K562 (cell line): ENCODE measurements around the gene NAGLU. TPM values are rescaled to one million over a fixed set of nuclear protein-coding genes. Genes with fewer than 3 reads are reported as not detected.
A peak's percentile ranks its signal among the peaks of the same experiment; 100 is the strongest.

Experiments used
- CHCHD3 ChIP-seq: fragments of 250-450 bp; sonication (Bioruptor Pico); IDR thresholded peaks from 2 replicates; pipeline ENCODE4 v2.1.2; 2022; ENCODE audit warnings: mild to moderate bottlenecking
- FOXJ2 ChIP-seq: fragments of 200-800 bp; sonication (Bioruptor generic); IDR thresholded peaks from 2 replicates; pipeline ENCODE4 v1.6.1; 2016; ENCODE audit warnings: missing genetic modification characterization, missing compliant biosample characterization
- GABPA ChIP-seq: fragments of 200-800 bp; sonication (Bioruptor generic); conservative IDR thresholded peaks from 2 replicates; pipeline ENCODE4 v1.6.1; 2016; ENCODE audit warnings: low read depth, missing genetic modification characterization, missing compliant biosample characterization
- L3MBTL2 ChIP-seq: fragments of 450-650 bp; IDR thresholded peaks from 2 replicates; pipeline ENCODE4 v1.6.1; 2016; ENCODE audit warnings: mild to moderate bottlenecking, moderate library complexity
- MAFK ChIP-seq: IDR thresholded peaks from 2 replicates; pipeline ENCODE4 v1.6.1; 2011; ENCODE audit warnings: low read length, improper control_type of control experiment
- NKRF ChIP-seq: fragments of 450-650 bp; IDR thresholded peaks from 2 replicates; pipeline ENCODE4 v1.6.1; 2016; ENCODE audit warnings: borderline replicate concordance
- TAF9B ChIP-seq: fragments of 450-650 bp; IDR thresholded peaks from 2 replicates; pipeline ENCODE4 v1.6.1; 2018; ENCODE audit warnings: mild to moderate bottlenecking; ENCODE audit not compliant: partially characterized antibody
- TOE1 ChIP-seq, 2 experiments: fragments of 450-650 bp in 1 of 2; sonication (generic) in 1 of 2; formaldehyde crosslinking in 1 of 2; IDR thresholded peaks; 2 replicates each; pipeline versions ENCODE4 v1.7.1 to v1.8.0; 2016 to 2022; ENCODE audit warnings: borderline replicate concordance in 2 of 2, mild to moderate bottlenecking in 2 of 2, antibody characterized with exemption in 1 of 2, inconsistent platforms in 1 of 2, low read depth in 1 of 2, missing genetic modification reagents in 1 of 2, moderate library complexity in 1 of 2
- ZBTB11 ChIP-seq, 3 experiments: fragments of 200-800 bp in 1 of 3; fragments of 250-450 bp in 1 of 3; fragments of 450-650 bp in 1 of 3; sonication (Bioruptor Pico) in 1 of 3; sonication (Bioruptor generic) in 1 of 3; formaldehyde crosslinking in 1 of 3; IDR thresholded peaks; 2 replicates each; pipeline versions ENCODE4 v1.6.1 to v1.8.0; 2016 to 2022; ENCODE audit warnings: mild to moderate bottlenecking in 2 of 3, missing genetic modification characterization in 2 of 3, missing compliant biosample characterization in 1 of 3, moderate library complexity in 1 of 3
- ZNF253 ChIP-seq: fragments of 250-450 bp; sonication (Bioruptor Pico); conservative IDR thresholded peaks from 2 replicates; pipeline ENCODE4 v1.6.1; 2021; ENCODE audit warnings: mild to moderate bottlenecking
- ZNF324 ChIP-seq: fragments of 250-450 bp; sonication (Bioruptor Pico); IDR thresholded peaks from 2 replicates; pipeline ENCODE4 v1.4.0; 2020; ENCODE audit warnings: mild to moderate bottlenecking
- polyA plus RNA-seq, 8 experiments: library from polyadenylated mRNA; depleted of rRNA in 4 of 8; stranded (reverse) in 5 of 8; unstranded in 3 of 8; fragments of >200 nt; fragmentation: Nextera tagmentation in 2 of 8; fragmentation: Illumina TruSeq in 1 of 8; extraction: Ambion mirVana in 2 of 8; extraction: Trizol in 1 of 8; gene quantifications; 2 replicates each; pipeline versions ENCODE4 v1.2.1 to v1.2.3, GENCODE V29; 2011 to 2014; ENCODE audit warnings: inconsistent platforms in 1 of 8, missing spikeins in 1 of 8
- total RNA-seq, 7 experiments: library from RNA; depleted of rRNA in 6 of 7; stranded (reverse); fragments of >200 nt in 6 of 7; fragmentation: Illumina TruSeq in 2 of 7; extraction: Trizol in 2 of 7; gene quantifications; 2 replicates each; pipeline versions ENCODE4 v1.2.1 to v1.2.3, GENCODE V29; 2011 to 2021; ENCODE audit warnings: low replicate concordance in 1 of 7
- TF ChIP-seq, protein P1 (sequence below): IDR thresholded peaks from 2 replicates; pipeline ENCODE4 v1.6.1; 2014; ENCODE audit warnings: antibody characterized with exemption
- TF ChIP-seq, protein P2 (sequence below): sonication (generic); formaldehyde crosslinking; IDR thresholded peaks from 2 replicates; pipeline ENCODE4 v1.8.1; 2022; ENCODE audit warnings: missing genetic modification reagents
- TF ChIP-seq, protein P3 (sequence below): IDR thresholded peaks from 2 replicates; pipeline ENCODE4 v1.6.1; 2012; ENCODE audit warnings: low read depth, low read length, improper control_type of control experiment, borderline replicate concordance
- TF ChIP-seq, protein P4 (sequence below): fragments of 250-450 bp; sonication (Bioruptor Pico); IDR thresholded peaks from 2 replicates; pipeline ENCODE4 v1.4.0; 2020

NAGLU gene
- total and polyA plus RNA-seq, 9 of the 15 experiments (the other 6 are each of a cell fraction or from before 2014, with no cell fraction given), result 0.04 to 21.5 (median 8.5) TPM

GRCh38 chr17:42561897-42562387 is 25.9 kb downstream of the NAGLU start, which contains the start of gene COASY (continued):
- TF ChIP-seq NKRF, result peak; percentile 85; the same call in 1 of the 2 replicates
- TF ChIP-seq, protein P1, sequence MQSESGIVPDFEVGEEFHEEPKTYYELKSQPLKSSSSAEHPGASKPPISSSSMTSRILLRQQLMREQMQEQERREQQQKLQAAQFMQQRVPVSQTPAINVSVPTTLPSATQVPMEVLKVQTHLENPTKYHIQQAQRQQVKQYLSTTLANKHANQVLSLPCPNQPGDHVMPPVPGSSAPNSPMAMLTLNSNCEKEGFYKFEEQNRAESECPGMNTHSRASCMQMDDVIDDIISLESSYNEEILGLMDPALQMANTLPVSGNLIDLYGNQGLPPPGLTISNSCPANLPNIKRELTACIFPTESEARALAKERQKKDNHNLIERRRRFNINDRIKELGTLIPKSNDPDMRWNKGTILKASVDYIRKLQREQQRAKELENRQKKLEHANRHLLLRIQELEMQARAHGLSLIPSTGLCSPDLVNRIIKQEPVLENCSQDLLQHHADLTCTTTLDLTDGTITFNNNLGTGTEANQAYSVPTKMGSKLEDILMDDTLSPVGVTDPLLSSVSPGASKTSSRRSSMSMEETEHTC, result no peak
- no peak for TF ChIP-seq FOXJ2
- TF ChIP-seq, protein P2, sequence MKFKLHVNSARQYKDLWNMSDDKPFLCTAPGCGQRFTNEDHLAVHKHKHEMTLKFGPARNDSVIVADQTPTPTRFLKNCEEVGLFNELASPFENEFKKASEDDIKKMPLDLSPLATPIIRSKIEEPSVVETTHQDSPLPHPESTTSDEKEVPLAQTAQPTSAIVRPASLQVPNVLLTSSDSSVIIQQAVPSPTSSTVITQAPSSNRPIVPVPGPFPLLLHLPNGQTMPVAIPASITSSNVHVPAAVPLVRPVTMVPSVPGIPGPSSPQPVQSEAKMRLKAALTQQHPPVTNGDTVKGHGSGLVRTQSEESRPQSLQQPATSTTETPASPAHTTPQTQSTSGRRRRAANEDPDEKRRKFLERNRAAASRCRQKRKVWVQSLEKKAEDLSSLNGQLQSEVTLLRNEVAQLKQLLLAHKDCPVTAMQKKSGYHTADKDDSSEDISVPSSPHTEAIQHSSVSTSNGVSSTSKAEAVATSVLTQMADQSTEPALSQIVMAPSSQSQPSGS, result no peak
- TF ChIP-seq GABPA (tag), result peak; percentile 96
- 0 out of 2 replicates have a peak, but pooled peaks have one; percentile 25 for TF ChIP-seq MAFK
- TF ChIP-seq ZNF324 (CRISPR knock-in tag), result no peak
- peak; percentile 36 for TF ChIP-seq L3MBTL2
- TF ChIP-seq, protein P3, sequence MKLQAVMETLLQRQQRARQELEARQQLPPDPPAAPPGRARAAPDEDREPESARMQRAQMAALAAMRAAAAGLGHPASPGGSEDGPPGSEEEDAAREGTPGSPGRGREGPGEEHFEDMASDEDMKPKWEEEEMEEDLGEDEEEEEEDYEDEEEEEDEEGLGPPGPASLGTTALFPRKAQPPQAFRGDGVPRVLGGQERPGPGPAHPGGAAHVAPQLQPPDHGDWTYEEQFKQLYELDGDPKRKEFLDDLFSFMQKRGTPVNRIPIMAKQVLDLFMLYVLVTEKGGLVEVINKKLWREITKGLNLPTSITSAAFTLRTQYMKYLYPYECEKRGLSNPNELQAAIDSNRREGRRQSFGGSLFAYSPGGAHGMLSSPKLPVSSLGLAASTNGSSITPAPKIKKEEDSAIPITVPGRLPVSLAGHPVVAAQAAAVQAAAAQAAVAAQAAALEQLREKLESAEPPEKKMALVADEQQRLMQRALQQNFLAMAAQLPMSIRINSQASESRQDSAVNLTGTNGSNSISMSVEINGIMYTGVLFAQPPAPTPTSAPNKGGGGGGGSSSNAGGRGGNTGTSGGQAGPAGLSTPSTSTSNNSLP, result no peak
- TF ChIP-seq CHCHD3 (CRISPR knock-in tag), result no peak
- TF ChIP-seq ZNF253 (CRISPR knock-in tag), result no peak
- TF ChIP-seq TOE1 (IDR thresholded peaks at IDR 0.05; ENCODE audit: borderline replicate concordance), result 0 out of 2 replicates have a peak, but pooled peaks have one; percentile 73
- TF ChIP-seq TOE1 (CRISPR knock-in tag; IDR thresholded peaks at IDR 0.05; ENCODE audit: borderline replicate concordance, low read depth), result no peak
- peak in 2 of 3 experiments; percentile 35 to 87; a peak in 2 of 6 replicates for TF ChIP-seq ZBTB11 (CRISPR knock-in tag; IDR thresholded peaks at IDR 0.05)
- TF ChIP-seq TAF9B, result peak; percentile 66
- TF ChIP-seq, protein P4, sequence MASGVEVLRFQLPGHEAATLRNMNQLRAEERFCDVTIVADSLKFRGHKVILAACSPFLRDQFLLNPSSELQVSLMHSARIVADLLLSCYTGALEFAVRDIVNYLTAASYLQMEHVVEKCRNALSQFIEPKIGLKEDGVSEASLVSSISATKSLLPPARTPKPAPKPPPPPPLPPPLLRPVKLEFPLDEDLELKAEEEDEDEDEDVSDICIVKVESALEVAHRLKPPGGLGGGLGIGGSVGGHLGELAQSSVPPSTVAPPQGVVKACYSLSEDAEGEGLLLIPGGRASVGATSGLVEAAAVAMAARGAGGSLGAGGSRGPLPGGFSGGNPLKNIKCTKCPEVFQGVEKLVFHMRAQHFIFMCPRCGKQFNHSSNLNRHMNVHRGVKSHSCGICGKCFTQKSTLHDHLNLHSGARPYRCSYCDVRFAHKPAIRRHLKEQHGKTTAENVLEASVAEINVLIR (CRISPR knock-in tag), result no peak; the same call in 1 of the 2 replicates
